Measurements from ENCODE around the gene OCIAD1. TPM values are rescaled to one million over a fixed set of nuclear protein-coding genes. Genes with fewer than 3 reads are reported as not detected.
"Not testable (repeated sequence)": the region's sequence is repeated elsewhere in the genome, so short reads cannot be mapped to it uniquely, and the experiment has no call there.

OCIAD1 gene
- total RNA-seq, 1 experiment from 2014 or later: 172 TPM

- in situ Hi-C loops (cut with HindIII; ENCODE audit: low sequenced_read_pairs): no loop called here
- DNase-seq (ENCODE audit: low spot score): no peak
These were observed 47.1 kb downstream of the OCIAD1 start for GRCh38 chr4:48877827-48878535.

- in situ Hi-C loops (cut with HindIII; ENCODE audit: low sequenced_read_pairs): no loop called here
- no peak for DNase-seq (ENCODE audit: low spot score)
These were observed 48.9 kb downstream of the OCIAD1 start for GRCh38 chr4:48879561-48880442.

- DNase-seq (ENCODE audit: low spot score); in situ Hi-C loops (cut with HindIII; ENCODE audit: low sequenced_read_pairs): not testable (repeated sequence)
These were observed 50.8 kb downstream of the OCIAD1 start for GRCh38 chr4:48881646-48882045.

GRCh38 chr4:48889750-48890149, 58.9 kb downstream of the OCIAD1 start:
- DNase-seq (ENCODE audit: low spot score); in situ Hi-C loops (cut with HindIII; ENCODE audit: low sequenced_read_pairs): not testable (repeated sequence)

GRCh38 chr4:48891028-48891619, 60.2 kb downstream of the OCIAD1 start:
- no peak for DNase-seq (ENCODE audit: low spot score)
- in situ Hi-C loops (cut with HindIII; ENCODE audit: low sequenced_read_pairs): no loop called here

- in situ Hi-C loops (cut with HindIII; ENCODE audit: low sequenced_read_pairs): no loop called here
- no peak for DNase-seq (ENCODE audit: low spot score)
These were observed 66.0 kb downstream of the OCIAD1 start for GRCh38 chr4:48896845-48897244.

GRCh38 chr4:48898733-48899431, 68.0 kb downstream of the OCIAD1 start:
- in situ Hi-C loops (cut with HindIII; ENCODE audit: low sequenced_read_pairs): no loop called here
- no peak for DNase-seq (ENCODE audit: low spot score)

GRCh38 chr4:48899432-48899749, 68.5 kb downstream of the OCIAD1 start:
- DNase-seq (ENCODE audit: low spot score): no peak
- in situ Hi-C loops (cut with HindIII; ENCODE audit: low sequenced_read_pairs): no loop called here

- DNase-seq (ENCODE audit: low spot score): peak; percentile 31
- in situ Hi-C loops (cut with HindIII; ENCODE audit: low sequenced_read_pairs): no loop called here
These were observed 69.1 kb downstream of the OCIAD1 start for GRCh38 chr4:48899950-48900349.

- in situ Hi-C loops (cut with HindIII; ENCODE audit: low sequenced_read_pairs): no loop called here
- no peak for DNase-seq (ENCODE audit: low spot score)
These were observed 70.3 kb downstream of the OCIAD1 start for GRCh38 chr4:48901196-48901595.

- no peak for DNase-seq (ENCODE audit: low spot score)
- in situ Hi-C loops (cut with HindIII; ENCODE audit: low sequenced_read_pairs): no loop called here
These were observed 71.4 kb downstream of the OCIAD1 start for GRCh38 chr4:48902266-48902665.

GRCh38 chr4:48904101-48904500, 73.2 kb downstream of the OCIAD1 start:
- no peak for DNase-seq (ENCODE audit: low spot score)
- in situ Hi-C loops (cut with HindIII; ENCODE audit: low sequenced_read_pairs): no loop called here

- no peak for DNase-seq (ENCODE audit: low spot score)
- in situ Hi-C loops (cut with HindIII; ENCODE audit: low sequenced_read_pairs): no loop called here
These were observed 73.8 kb downstream of the OCIAD1 start for GRCh38 chr4:48904541-48905142.

GRCh38 chr4:48905363-48906015, 74.6 kb downstream of the OCIAD1 start:
- in situ Hi-C loops (cut with HindIII; ENCODE audit: low sequenced_read_pairs): no loop called here
- no peak for DNase-seq (ENCODE audit: low spot score)

- DNase-seq (ENCODE audit: low spot score): peak; percentile 54
- in situ Hi-C loops (cut with HindIII; ENCODE audit: low sequenced_read_pairs): no loop called here
These were observed 75.6 kb downstream of the OCIAD1 start, which contains the start of gene OCIAD2 for GRCh38 chr4:48906206-48907173. TSS of gene OCIAD2 (minus strand) at chr4:48906774. CDS start at chr4:48904549, 2,225 bp downstream.

- in situ Hi-C loops (cut with HindIII; ENCODE audit: low sequenced_read_pairs): no loop called here
- no peak for DNase-seq (ENCODE audit: low spot score)
These were observed 77.0 kb downstream of the OCIAD1 start for GRCh38 chr4:48907706-48908477.

- DNase-seq (ENCODE audit: low spot score): no peak
- in situ Hi-C loops (cut with HindIII; ENCODE audit: low sequenced_read_pairs): no loop called here
These were observed 77.8 kb downstream of the OCIAD1 start for GRCh38 chr4:48908687-48909086.
